Measurements from ENCODE around the gene MESD. TPM values are rescaled to one million over a fixed set of nuclear protein-coding genes. Genes with fewer than 3 reads are reported as not detected.

Gene MESD
- total and polyA plus RNA-seq, 9 of the 15 experiments (the other 6 are each of a cell fraction or from before 2014, with no cell fraction given), result 11.3 to 39.7 (median 22.8) TPM

- TF ChIP-seq SRF (CRISPR knock-in tag; IDR thresholded peaks at IDR 0.05) (no peak), RBM34 (IDR thresholded peaks at IDR 0.05; ENCODE audit: borderline replicate concordance, insufficient read depth, low read length) (no peak), WHSC1 (IDR thresholded peaks at IDR 0.05; ENCODE audit: low read length) (no peak)
Observed at GRCh38 chr15:81029414-81030300, 40.0 kb upstream of the MESD start (continued).

GRCh38 chr15:81026836-81027599, 37.4 kb upstream of the MESD start:
- H4K20me1 ChIP-seq (replicated peaks; ENCODE audit: control insufficient read depth, insufficient read depth, low read length), result no peaks in the 10 kb centered on the region
- H3K4me2 ChIP-seq (ENCODE audit: insufficient read depth, low read length), result no peak overlapping the region
- H3K27me3 ChIP-seq (ENCODE audit: control insufficient read depth in 2 of 2, insufficient read depth in 2 of 2, low read length in 2 of 2), result no peaks in the 10 kb centered on the region
- POLR2A ChIA-PET, result interaction anchor here (0.6 to 1.0 kb wide), 2 partner anchors 36 to 73 kb away, joined by 3 to 5 read pairs; no protein-coding TSS in a partner anchor
- H3K36me3 ChIP-seq (ENCODE audit: control insufficient read depth, insufficient read depth, low read length), result no peaks in the 10 kb centered on the region
- WGBS (ENCODE audit: insufficient coverage, low coverage, missing lambda C conversion rate), result 59% methylated on average over 2 of the region's 2 CpGs
- no peak overlapping the region for H3K27ac ChIP-seq (ENCODE audit: extremely low read depth, low read depth, low read length)
- DNase-seq (ENCODE audit: extremely low read depth in 1 of 4, low spot score in 3 of 4) (no peak), ATAC-seq (no peak), FAIRE-seq (no peak)
- in situ Hi-C loops (cut with MboI), result no loop called here
- H3K9me1 ChIP-seq (ENCODE audit: control insufficient read depth, insufficient read depth, low read length), result no peaks in the 10 kb centered on the region
- no TSS peak for BruUV-seq (replicated peaks)
- no peak overlapping the region for H2AFZ ChIP-seq (ENCODE audit: low read depth, low read length)
- no peaks in the 10 kb centered on the region for H3K79me2 ChIP-seq (ENCODE audit: control insufficient read depth, insufficient read depth, low read length)
- CTCF ChIA-PET (ENCODE audit: low intra/inter-chr PET ratio), result no interaction called here
- H3K4me1 ChIP-seq (replicated peaks in 1 of 2; ENCODE audit: control insufficient read depth in 2 of 2, insufficient read depth in 2 of 2, low read length in 2 of 2), result peaks cover 0 to 18% of the 10 kb centered on the region in 2 experiments; a peak in 4 of 5 replicates
- intact Hi-C loops (cut with micrococcal nuclease), result no loop called here
- no peak overlapping the region for H3K9ac ChIP-seq (ENCODE audit: insufficient read depth in 1 of 2, low read depth in 2 of 2, low read length in 2 of 2)
- peaks cover 9% of the 10 kb centered on the region for H3K9me3 ChIP-seq (replicated peaks; ENCODE audit: control insufficient read depth, insufficient read depth, low read depth, low read length)
- no peak overlapping the region for H3K4me3 ChIP-seq
- TF ChIP-seq OTX1 (CRISPR knock-in tag; IDR thresholded peaks at IDR 0.05), result no peak
- no peak for TF ChIP-seq IFI16 (CRISPR knock-in tag; IDR thresholded peaks at IDR 0.05)
- TF ChIP-seq RFX7 (CRISPR knock-in tag; IDR thresholded peaks at IDR 0.05), result no peak
- TF ChIP-seq THRAP3 (IDR thresholded peaks at IDR 0.05; ENCODE audit: borderline replicate concordance), result no peak
- no peak for TF ChIP-seq ZBTB8A (IDR thresholded peaks at IDR 0.05; ENCODE audit: partially characterized antibody)
- no peak for TF ChIP-seq SRSF1 (IDR thresholded peaks at IDR 0.05; ENCODE audit: low read depth, low read length)
- no peak for TF ChIP-seq PURB (CRISPR knock-in tag; IDR thresholded peaks at IDR 0.05; ENCODE audit: low read depth)
- no peak for TF ChIP-seq NRF1 (conservative IDR thresholded peaks at IDR 0.05 in 1 of 2, IDR thresholded peaks at IDR 0.05 in 1 of 2)
